ENCODE results near the gene PSIP1.
A peak's percentile ranks its signal among the peaks of the same experiment; 100 is the strongest.
"Not testable (repeated sequence)": the region's sequence is repeated elsewhere in the genome, so short reads cannot be mapped to it uniquely, and the experiment has no call there.

Gene PSIP1

DNA sequence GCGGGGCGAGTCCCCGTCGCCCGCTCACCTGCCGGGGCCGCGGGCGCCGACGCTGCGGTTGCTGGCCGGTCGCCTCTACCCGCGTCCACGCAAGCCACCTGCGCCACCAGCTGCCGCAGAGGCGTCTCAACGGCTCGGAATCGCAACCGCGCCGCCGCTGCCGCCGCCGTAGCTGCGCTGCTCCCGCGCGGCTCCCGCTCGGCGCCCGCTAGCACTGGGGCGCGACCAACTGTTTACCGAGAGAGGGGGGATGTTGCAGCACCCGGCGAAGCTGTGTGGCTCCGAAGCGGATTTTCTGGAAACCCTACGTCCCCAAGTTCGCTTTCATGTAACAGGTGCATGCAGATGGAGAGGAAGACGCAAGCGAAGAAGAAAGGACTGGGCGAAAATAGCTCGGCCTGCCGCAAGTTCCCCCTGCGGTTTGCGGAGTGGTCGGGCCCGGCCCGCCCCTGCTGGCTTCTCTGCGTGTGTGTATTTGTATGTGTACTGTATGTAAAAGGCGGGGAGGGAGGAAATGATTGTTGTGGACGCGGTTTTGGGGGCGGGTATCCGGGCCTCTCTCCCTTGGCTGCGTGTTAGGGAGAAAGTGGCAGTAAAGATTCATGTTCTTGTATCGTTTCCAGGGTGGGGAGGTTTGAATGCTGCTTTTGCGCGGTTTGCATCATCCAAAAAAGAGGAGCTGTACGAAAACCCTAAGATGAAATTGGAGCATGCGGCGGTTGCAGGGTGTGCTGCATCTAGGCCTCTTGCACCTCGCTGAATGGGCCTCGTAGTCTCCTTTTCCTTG is at the start of gene PSIP1:
Gene PSIP1 (minus strand): TSS at position 182 of the 787 bp plus-strand sequence. CDS start 782 bp downstream, outside the sequence.
- DNase-seq (ENCODE audit: low read depth) = peak; percentile 76

DNA sequence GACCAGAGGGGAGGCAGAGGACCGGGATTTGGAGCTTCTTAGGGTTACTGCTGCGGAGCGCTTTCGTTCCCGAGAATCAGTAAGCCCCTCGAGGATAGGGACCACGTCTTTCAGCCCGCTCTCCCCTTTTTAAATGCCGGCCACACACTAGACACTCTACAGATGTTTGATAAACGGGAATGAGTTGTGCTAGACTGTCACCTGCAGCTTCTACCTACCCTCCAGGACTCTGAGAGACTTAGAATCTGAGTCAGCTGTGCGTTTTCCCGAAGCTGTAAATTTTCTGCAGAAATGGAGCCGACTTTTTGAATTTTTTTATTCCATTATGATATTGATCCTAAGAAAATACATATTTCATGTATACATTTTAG is 42.7 kb upstream of the PSIP1 start:
- no peak for DNase-seq (ENCODE audit: low read depth)

DNA sequence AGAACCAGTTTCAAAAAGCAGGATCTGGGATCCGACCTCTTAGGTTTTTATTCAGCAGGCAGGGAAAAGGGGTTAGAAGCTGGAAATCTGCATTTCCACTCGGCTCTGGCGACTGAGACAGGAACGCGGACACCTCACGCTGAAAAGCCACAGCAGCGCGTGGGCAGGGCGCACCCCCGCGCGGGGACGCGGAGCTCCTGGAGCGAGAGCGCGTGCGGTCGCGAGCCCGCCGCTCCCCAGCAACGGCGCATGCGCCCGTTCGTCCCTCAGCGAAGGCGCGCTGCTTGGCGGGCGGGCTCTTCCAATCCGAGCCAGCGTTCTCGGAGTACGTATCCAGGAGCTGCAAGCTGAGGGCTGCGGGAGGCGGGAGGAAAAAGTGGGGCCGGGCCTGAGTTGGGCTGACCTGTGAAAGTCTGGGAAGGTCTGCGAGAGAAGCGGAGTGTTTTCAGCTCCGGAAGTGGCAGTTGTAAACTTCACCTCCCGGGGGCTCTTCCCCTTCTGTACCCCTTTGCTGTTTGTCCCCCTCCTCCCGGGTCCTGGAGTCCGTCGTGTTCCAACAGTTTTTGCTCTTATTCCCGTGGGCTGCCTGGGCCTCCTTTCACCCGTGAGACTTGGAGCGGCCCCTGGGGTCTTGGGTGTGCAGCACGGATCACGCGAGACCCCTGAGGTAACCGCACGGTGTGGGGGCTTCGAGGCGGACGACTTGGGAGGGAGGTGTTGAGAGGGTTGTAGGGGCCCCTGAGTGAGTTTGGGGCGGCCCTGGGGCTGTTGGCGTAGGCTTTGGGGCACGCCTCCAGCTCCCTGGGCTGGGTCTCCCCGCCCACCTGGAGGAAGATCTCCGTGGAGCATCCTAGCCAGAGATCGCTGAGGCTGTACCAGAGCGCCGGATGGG is 42.1 kb upstream of the PSIP1 start, which contains the start of gene CCDC171:
Gene CCDC171 (plus strand): TSS at position 408 of the 892 bp plus-strand sequence. CDS start 11,046 bp downstream, outside the sequence.
- peak; percentile 95 for DNase-seq (ENCODE audit: low read depth)

DNA sequence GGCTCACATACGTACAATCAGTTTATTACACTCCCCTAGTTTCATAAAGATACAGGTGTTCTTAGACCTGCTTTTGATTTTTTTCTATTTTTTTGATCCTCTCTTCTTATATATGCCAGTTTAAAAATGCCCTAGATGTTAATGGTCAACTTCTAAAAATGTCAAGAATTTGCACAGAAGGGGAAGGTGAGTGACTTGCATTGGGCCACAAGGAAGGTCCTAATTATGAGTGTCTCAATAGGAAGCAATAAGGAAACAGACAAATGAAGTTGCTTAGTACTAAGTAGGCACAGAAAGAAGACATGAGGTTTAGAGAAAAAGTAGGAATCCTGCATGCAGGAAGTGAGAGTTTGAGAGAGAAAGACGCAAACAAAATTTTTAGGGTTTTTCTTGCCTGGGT is 38.8 kb upstream of the PSIP1 start:
- no peak for DNase-seq (ENCODE audit: low read depth)

DNA sequence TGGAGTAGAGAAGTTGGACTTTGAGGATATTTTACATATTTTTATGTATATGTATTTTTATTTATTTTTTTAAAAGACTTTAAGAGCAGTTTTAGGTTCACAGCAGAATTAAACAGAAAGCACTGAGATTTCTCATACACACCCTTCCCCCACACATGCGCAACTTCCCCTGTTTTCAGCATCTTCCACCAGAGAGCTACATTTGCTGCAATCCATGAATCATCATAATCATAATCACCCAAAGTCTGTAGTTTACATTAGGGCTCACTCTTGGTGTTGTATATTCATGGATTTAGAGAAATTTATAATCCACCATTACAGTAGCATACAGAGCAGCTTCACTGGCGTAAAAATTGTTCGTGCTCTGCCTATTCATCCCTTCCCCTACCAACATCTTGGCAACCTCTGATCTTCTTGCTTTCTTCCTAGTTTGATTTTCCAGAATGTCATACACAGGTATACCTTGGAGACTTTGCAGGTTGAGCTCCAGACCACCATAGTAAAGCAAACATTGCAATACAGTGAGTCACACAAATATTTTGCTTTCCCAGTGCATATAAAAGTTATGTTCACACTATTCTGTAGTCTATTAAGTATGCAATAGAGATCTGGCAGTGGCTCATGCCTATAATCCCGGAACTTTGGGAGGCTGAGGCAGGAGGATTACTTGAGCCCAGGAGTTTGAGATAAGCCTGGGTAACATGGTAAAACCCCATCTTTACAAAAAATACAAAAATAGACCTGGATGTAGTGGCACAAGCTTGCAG is 32.5 kb upstream of the PSIP1 start:
- peak; percentile 81 for DNase-seq (ENCODE audit: low read depth)

DNA sequence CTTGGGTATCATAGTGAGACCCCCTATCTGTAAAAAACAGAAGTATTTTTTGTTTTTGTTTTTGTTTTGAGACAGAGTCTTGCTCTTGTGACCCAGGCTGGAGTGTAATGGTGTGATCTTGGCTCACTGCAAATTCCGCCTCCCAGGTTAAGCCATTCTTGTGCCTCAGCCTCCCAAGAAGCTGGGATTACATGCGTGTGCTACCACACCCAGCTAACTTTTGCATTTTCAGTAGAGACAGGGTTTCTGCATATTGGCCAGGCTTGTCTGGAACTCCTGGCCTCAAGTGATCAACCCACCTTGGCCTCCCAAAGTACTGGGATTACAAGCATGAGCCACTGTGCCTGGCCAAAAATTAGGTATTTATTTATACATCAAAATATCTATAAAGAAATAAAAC is 31.9 kb upstream of the PSIP1 start:
- DNase-seq (ENCODE audit: low read depth) = no peak

DNA sequence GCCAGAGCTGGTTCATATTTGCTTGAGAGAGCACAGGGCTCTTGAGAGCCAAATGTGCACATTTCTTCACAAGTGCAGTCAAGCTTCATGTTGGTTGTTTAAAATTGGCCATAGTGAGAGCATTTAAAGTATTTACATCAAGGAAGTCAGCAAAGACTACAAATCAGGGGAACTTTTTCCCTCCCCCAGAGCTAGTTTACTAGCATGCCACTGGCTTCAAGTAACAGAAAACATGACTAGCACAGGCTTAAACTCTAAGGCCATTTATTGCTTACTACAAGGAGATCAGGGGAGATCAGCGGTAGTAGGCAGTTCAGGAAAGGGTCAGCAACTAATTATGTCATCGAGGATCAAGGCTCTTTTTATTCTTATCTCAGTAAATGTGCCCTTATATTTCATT is 31.1 kb upstream of the PSIP1 start:
- DNase-seq (ENCODE audit: low read depth) = peak; percentile 45

DNA sequence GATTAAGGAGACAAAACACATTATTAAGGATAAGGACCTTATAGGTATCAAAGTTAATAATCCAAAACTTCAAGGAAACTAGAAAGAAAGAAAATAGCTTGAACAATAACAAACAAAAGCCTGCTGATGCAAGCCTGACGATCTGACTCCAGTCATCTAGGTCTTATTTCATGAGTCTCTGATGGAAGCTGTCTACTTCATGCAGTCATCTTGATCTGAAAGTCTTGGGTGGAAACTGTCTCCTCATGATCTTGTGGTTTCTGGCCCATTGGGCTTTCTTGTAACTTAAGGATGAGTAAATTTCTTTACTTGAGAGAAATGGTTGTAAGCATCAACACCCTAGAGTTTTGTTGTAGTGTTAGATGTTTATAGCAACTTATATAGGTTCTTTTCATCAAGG is 20.6 kb upstream of the PSIP1 start:
- no peak for DNase-seq (ENCODE audit: low read depth)

DNA sequence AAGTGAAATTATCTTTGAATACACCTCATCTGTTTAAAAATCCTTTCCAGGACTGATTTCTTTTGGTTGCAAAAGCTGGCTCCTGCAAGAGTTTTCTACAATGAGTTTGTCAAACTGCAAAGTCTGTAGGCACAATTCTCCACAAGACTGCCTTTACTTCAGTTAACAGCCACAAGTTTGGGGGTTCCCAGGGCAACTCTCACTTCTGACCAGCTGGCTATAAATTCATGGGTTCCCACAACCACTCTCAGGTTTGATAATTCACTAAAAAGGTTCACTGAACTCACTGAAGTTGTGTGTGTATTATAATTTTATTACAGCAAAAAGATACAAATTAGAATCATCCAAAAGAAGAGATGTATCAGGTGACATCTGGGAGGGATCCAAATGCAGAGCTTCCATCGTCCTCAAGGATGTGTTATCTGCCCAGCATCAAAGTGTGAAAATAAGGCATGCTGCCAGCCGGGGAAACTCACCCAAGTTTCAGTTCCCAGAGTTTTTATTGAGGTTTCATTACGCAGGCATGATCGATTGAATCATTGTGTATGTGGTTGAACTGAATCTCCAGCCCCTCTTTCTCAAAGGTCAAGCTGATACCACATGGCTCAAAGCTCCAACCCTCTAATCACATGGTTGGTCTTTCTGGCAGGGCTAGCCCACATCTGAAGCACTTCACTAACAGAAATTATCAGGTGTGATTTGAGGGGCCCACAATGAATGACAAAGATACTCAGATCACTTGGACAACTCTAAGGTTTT is 19.0 kb upstream of the PSIP1 start:
- no peak for DNase-seq (ENCODE audit: low read depth)

DNA sequence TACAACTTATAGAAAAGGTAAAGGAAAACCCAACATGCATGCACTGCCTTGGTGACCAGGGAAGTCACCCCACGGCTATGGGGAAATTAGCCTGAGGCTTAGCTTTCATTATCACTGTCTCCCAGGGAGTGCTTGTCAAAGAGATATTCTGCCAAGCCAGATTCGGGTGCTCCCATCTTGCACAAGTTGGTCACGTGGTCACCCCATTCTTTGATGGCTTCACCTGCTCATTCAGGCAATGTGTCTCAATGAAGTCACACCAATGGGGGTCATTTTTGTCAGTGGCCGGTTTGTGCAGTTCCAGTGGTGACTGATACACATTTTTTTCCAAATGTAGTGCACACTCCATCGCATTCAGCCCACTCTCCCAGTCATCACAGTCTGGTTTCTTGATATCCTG is 16.3 kb upstream of the PSIP1 start:
- not testable (repeated sequence) for DNase-seq (ENCODE audit: low read depth)

DNA sequence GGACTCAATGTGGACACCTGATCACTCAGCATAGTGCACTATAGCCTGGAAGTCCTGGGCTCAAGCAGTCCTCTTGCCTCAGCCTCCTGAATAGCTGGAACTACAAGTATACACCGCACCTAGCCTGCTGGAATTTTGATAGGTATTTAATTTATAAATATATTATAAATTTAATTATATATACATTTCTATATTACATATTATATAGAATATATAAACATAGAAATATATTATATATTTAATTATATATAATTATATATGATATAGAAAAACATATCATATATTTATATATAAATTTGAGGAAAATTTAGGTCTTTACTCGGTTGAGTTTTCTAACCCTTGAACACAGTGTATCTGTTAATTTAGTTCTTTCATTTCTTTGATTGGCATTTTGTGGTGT is 15.2 kb upstream of the PSIP1 start:
- no peak for DNase-seq (ENCODE audit: low read depth)

DNA sequence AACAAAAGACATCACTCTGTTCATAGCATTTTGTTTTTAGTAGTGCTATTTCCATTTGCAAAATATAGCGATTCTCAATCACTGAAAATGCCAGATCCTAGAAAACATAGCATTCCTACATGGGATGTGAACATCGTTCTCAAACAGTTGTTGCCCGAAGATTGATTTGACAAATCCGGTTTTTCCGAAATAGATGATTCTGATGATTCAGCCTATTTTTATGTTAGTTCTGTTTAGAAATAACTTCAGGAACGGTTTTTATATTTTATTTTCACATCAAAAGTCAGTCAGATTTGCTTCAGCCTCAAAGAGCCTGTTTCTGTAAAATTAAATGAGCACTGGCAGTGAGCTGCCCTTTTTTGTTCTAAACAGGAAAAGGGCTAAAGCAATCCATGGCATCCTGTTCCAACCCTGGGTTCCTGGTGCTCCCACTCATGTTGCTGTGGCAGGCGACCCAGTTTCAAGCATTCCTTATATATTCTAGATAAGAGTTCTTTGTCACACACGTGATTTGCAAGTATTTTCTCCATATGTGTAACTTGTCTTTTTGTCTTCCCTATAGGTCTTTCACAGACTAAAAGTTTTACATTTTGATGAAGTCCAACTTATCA is 14.2 kb upstream of the PSIP1 start:
- peak; percentile 22 for DNase-seq (ENCODE audit: low read depth)

DNA sequence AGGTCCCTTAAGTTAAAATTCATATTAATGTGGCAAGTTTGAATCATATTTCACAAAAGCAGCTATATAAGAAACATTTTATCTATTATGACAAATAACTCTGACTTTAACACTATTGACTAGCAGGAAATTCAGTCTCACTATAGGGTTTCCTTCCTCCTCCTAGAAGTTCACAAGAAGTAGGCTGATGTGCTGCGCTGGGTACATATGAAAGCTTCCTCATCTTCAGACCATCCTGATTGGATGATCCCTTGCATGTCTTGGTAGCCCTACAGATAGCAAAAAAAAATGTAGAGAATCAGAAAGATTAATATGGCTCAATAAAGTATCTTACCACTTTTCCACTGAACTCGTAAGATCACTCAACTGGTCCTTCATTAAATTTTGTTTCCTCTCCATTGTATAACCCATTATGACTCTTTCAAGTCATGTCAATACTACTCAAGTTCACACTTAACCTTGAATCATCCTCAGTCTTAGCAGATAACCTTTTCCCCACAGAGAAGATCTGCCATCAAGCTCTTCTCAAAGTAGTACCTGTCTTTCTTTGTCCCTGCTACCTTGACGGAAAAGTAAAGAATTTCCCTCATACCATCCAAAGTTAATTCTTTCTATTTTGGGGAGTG is 11.5 kb upstream of the PSIP1 start:
- no peak for DNase-seq (ENCODE audit: low read depth)

DNA sequence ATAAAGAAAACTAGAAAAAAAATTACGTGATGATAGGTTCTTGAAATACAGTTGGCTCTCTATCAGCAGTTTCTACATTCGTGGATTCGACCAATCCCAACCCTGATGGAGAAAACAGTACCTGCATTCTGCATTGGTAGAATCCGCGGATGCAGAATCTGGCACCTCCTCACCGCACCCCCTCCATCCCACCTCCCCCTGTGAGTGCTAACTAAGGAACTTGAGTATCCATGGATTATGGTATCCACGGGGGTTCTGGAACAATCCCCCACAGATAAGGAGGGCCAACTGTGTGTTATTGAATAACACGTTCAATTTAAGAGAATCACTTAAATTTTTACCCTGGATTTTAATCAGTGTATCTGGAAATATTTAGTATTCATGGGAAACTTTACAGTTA is 10.5 kb upstream of the PSIP1 start:
- no peak for DNase-seq (ENCODE audit: low read depth)

DNA sequence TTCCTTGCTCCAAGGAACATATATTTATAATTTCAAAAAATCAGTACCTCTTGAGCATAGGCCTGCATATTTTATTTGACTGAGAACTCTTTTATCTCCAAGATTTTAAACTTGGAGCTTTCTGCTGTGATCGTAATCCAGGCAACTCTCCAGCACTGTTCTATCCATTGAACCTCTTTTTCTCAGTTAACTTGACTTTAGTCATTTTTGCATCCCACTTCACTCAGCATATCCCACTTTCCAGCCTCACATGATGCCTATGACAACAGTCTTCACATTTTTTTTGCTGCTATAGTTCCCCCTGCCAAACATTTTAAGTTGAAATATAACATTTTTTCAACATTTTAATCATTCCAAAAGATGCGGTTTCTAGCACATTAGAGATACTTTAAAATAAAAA is 9.1 kb upstream of the PSIP1 start:
- no peak for DNase-seq (ENCODE audit: low read depth)

DNA sequence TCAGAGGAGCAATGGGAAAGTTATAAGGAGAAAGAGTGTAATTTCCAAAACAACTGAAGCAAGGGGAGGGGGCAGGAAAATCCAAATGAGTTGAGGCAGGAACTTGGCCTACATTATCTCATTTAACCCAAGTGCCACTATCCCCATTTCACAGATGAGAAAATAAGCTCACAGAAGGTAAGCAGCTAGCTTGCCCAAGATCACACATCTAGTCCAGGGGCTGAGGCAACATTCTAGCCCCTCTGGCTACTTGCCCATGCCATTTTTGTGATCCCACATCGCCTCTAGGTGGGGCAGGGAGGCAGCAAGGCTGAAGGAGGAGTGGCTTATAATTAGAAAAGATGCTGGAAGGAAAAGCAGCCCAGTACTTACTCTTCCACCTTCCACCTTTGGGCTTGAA is 2.6 kb upstream of the PSIP1 start:
- DNase-seq (ENCODE audit: low read depth) = peak; percentile 10

DNA sequence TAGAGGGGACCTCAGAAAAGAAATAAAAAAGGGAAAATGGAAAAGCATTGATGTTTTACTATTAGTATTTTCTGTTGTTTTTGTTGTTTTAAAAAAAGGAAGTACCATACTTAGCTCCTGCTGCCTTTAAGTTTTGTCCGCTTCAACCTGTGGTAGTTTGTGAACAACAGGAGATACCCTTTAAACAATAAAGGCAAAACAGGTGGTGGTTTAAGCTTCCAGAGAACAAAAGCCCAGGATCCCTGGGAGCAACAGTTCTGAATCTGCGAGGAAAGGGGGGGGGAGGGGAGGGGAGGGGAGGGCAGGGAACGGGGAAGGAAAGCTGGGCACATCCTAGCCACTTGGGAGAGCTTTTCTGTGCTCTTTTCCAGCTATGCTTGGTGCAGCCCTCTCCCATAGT is 2.1 kb upstream of the PSIP1 start:
- DNase-seq (ENCODE audit: low read depth) = no peak

DNA sequence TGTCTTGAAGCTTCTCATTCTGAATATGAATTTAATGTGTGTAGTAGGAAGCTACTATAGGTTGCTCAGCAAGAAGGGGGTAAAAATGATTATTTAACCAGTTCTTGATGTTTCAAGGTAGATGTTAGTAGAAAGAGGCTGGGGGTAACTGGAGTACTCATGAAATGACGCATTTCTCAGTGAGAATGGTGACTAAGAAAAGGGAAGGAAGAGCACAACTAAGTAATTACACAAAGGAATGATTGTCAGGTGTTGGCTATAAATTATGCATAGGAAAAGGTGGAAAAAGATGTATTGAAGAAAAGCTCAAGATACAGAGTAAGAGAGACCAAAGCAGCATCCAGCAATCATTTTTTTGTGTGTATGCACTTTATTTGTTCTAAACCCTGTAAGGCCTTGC is 1.4 kb upstream of the PSIP1 start:
- DNase-seq (ENCODE audit: low read depth) = no peak

DNA sequence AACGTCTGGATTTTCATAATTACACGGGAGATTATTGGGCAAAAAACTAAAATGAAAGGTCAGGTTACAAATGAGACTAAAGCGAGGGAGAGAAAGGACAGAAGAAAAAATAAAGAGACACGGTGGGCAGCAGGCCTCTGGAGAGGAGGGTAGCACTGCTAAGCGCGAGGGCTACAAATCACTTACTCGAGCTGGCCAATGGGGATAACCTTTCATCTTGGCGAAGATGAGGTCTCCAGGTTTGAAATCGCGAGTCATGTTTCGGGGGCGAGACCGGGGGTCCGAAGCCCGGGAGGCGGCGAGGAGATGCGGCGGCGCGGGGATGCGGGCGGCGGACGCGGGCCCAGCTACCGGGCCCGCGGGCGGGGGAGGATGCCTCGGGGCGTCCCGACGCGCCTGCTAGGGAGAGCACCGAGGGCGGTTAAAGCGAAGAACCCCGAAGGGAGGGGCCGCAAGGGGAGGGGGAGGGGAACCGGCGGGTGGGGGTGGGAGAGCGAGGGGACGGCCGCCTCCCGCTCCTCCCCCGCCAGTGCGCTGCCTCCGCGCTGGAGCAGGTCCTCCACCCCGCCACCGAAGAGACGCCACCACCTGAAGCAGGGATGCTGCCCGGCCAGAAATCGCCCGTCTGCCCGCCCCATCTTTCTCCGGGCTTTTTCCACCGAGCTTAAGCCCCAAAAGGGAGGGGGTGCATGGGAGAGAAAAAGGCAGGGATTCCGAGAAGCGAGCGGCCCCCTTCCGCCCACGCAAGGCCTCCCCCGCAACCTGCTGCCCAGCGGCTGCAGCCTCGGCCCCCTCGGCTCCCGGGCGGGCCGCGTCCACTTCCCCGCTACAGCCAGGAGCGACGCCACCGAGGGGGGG is 610 bp downstream of the PSIP1 start:
- DNase-seq (ENCODE audit: low read depth) = peak; percentile 13

DNA sequence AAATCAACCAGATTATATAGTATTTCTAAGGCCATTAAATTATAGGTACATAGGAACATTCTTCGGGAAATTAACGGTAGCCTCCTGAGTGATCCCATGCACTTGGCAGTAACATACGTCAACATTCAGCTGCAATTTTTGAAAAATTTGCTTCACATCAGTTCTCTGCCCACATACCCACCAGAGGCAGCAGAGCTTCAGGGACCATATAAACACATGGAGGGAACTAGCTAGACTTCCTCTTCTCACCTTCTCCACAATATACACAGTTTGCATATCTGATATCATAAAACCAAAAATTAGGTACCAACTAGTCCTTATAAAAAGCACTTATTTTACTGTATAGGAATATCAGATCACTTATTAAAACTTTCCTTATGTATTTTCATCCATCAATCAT is 4.8 kb downstream of the PSIP1 start:
- DNase-seq (ENCODE audit: low read depth) = no peak

All from amniotic epithelial cell (primary cell).